Measurements from ENCODE around the gene TENM4.

TENM4 gene

DNA sequence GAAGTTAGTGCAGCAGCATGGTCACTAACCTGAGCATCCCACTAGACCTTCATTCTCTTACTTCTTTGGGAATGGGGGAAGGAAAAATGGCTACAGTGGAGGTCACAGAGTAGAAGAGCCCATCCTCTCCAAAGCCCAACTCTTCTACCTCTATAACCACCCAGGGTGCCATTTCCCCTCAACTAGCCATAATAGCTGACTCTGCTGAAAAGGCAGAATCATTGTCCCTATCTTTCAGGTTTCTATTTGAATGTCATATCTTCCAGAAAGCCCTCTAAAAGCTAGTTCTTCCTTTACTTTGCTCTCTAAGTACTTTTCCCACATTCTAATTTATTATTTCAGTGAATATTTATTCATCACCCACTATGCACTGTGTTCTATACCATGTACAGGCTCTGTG lies 421.6 kb downstream of the TENM4 start:
- no peaks in the 10 kb centered on the region for H3K9me3 ChIP-seq (ENCODE audit: insufficient read depth, low read length, severe bottlenecking)
- H4K20me1 ChIP-seq (ENCODE audit: insufficient read depth, low read length) = no peaks in the 10 kb centered on the region
- H3K36me3 ChIP-seq (ENCODE audit: insufficient read depth, low read length) = no peaks in the 10 kb centered on the region
- H3K4me1 ChIP-seq (ENCODE audit: insufficient read depth, low read length) = no peaks in the 10 kb centered on the region
- no peaks in the 10 kb centered on the region for H3K79me2 ChIP-seq (ENCODE audit: insufficient read depth, low read length)
- H3K4me3 ChIP-seq (ENCODE audit: low read depth in 1 of 2, low read length in 2 of 2) = no peak overlapping the region
- TF ChIP-seq, protein P1, sequence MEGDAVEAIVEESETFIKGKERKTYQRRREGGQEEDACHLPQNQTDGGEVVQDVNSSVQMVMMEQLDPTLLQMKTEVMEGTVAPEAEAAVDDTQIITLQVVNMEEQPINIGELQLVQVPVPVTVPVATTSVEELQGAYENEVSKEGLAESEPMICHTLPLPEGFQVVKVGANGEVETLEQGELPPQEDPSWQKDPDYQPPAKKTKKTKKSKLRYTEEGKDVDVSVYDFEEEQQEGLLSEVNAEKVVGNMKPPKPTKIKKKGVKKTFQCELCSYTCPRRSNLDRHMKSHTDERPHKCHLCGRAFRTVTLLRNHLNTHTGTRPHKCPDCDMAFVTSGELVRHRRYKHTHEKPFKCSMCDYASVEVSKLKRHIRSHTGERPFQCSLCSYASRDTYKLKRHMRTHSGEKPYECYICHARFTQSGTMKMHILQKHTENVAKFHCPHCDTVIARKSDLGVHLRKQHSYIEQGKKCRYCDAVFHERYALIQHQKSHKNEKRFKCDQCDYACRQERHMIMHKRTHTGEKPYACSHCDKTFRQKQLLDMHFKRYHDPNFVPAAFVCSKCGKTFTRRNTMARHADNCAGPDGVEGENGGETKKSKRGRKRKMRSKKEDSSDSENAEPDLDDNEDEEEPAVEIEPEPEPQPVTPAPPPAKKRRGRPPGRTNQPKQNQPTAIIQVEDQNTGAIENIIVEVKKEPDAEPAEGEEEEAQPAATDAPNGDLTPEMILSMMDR (IDR thresholded peaks at IDR 0.05; ENCODE audit: borderline replicate concordance, extremely low read depth, low read length, poor library complexity, severe bottlenecking) = no peak
- TF ChIP-seq EZH2 (IDR thresholded peaks at IDR 0.05; ENCODE audit: borderline replicate concordance, low read depth, low read length, severe bottlenecking) = no peak
- no peak overlapping the region for H3K4me2 ChIP-seq (ENCODE audit: insufficient read depth, low read length)
- DNase-seq = no peak
- no peak overlapping the region for H2AFZ ChIP-seq (ENCODE audit: low read depth, low read length)
- H3K27me3 ChIP-seq (ENCODE audit: insufficient read depth, low read length, poor library complexity) = peaks cover 3% of the 10 kb centered on the region
- ATAC-seq (ENCODE audit: insufficient read depth, low read depth) = no peak
- H3K27ac ChIP-seq (ENCODE audit: low read length) = no peak overlapping the region
- no peak overlapping the region for H3K9ac ChIP-seq (ENCODE audit: low read depth, low read length)

DNA sequence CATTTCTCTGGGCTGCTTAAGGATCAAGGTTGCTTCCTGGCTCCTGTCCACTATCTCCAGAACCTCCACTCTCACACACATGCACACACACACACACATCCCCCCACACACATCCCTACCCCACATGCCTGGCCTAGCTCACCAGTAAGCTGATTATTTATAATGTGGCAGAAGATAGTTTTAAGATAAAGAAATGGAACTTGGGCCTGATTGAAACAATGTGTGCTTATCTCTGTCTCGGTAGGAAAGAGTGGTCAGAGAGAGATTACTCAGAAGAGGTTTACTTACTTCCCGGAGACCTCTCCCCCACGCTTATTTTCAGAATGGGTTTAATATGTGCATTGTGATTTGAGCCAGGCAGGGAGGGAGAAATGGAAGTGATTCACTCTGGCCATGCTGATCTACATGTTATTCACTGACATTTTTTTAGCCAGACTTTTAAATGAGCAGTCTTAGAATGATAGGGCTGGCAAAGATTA lies 422.4 kb downstream of the TENM4 start:
- H3K27ac ChIP-seq (ENCODE audit: low read length) = no peak overlapping the region
- peaks cover 3% of the 10 kb centered on the region for H3K27me3 ChIP-seq (ENCODE audit: insufficient read depth, low read length, poor library complexity)
- H4K20me1 ChIP-seq (ENCODE audit: insufficient read depth, low read length) = no peaks in the 10 kb centered on the region
- no peak overlapping the region for H3K4me3 ChIP-seq (ENCODE audit: low read depth in 1 of 2, low read length in 2 of 2)
- H3K79me2 ChIP-seq (ENCODE audit: insufficient read depth, low read length) = no peaks in the 10 kb centered on the region
- DNase-seq (no peak), ATAC-seq (ENCODE audit: insufficient read depth, low read depth) (no peak)
- no peak for TF ChIP-seq EZH2 (IDR thresholded peaks at IDR 0.05; ENCODE audit: borderline replicate concordance, low read depth, low read length, severe bottlenecking)
- TF ChIP-seq, protein P1 (IDR thresholded peaks at IDR 0.05; ENCODE audit: borderline replicate concordance, extremely low read depth, low read length, poor library complexity, severe bottlenecking) = no peak
- H3K9me3 ChIP-seq (ENCODE audit: insufficient read depth, low read length, severe bottlenecking) = no peaks in the 10 kb centered on the region
- H3K36me3 ChIP-seq (ENCODE audit: insufficient read depth, low read length) = no peaks in the 10 kb centered on the region
- H2AFZ ChIP-seq (ENCODE audit: low read depth, low read length) = no peak overlapping the region
- H3K4me1 ChIP-seq (ENCODE audit: insufficient read depth, low read length) = no peaks in the 10 kb centered on the region
- no peak overlapping the region for H3K4me2 ChIP-seq (ENCODE audit: insufficient read depth, low read length)
- H3K9ac ChIP-seq (ENCODE audit: low read depth, low read length) = no peak overlapping the region

DNA sequence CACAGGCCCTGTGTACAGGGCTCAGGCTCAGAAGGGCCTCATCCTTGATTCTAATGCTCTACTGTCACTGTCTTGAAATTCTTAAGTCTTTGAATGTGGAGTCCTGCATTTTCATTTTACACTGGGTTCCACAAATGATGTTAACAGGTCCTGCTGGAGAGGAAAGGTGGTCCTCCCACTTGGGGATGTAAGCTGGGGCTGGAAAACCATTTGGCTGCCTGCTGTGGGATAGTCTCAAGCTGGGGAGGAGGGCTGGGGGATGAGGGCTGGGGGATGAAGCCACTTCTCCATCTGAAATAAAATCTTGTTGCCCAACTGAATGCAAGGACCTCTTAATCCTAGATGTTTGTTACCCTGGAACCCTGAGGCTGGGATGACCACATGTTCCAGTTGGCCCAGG lies 423.0 kb downstream of the TENM4 start:
- H3K27ac ChIP-seq (ENCODE audit: low read length) = no peak overlapping the region
- H3K9me3 ChIP-seq (ENCODE audit: insufficient read depth, low read length, severe bottlenecking) = no peaks in the 10 kb centered on the region
- H3K79me2 ChIP-seq (ENCODE audit: insufficient read depth, low read length) = no peaks in the 10 kb centered on the region
- no peak overlapping the region for H3K9ac ChIP-seq (ENCODE audit: low read depth, low read length)
- no peak for ATAC-seq (ENCODE audit: insufficient read depth, low read depth)
- peaks cover 3% of the 10 kb centered on the region for H3K27me3 ChIP-seq (ENCODE audit: insufficient read depth, low read length, poor library complexity)
- no peak for TF ChIP-seq EZH2 (IDR thresholded peaks at IDR 0.05; ENCODE audit: borderline replicate concordance, low read depth, low read length, severe bottlenecking)
- TF ChIP-seq, protein P1 (IDR thresholded peaks at IDR 0.05; ENCODE audit: borderline replicate concordance, extremely low read depth, low read length, poor library complexity, severe bottlenecking) = no peak
- H3K36me3 ChIP-seq (ENCODE audit: insufficient read depth, low read length) = no peaks in the 10 kb centered on the region
- H3K4me1 ChIP-seq (ENCODE audit: insufficient read depth, low read length) = no peaks in the 10 kb centered on the region
- no peak for DNase-seq
- H4K20me1 ChIP-seq (ENCODE audit: insufficient read depth, low read length) = no peaks in the 10 kb centered on the region
- no peak overlapping the region for H2AFZ ChIP-seq (ENCODE audit: low read depth, low read length)
- H3K4me3 ChIP-seq (ENCODE audit: low read depth in 1 of 2, low read length in 2 of 2) = no peak overlapping the region
- no peak overlapping the region for H3K4me2 ChIP-seq (ENCODE audit: insufficient read depth, low read length)

DNA sequence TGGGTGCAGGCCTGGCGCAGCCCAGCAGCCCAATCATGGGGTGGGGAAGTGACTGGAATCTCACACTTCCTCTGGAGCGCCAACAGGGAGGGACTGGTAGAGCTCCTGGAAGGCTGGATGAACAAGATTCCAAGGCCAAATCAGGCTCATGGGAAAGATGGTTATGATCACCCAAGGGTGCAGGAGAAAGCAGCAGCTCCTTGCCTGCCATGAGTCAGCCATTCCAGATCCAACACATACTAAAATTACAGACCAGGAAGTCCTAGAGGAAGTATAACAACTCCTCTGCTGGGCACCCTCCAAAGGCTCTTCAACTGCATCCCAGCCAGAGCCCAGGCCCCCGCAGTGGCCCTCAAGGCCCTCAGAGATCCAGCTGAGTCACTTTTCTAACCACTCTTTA lies 427.3 kb downstream of the TENM4 start:
- H3K4me1 ChIP-seq (ENCODE audit: insufficient read depth, low read length) = no peaks in the 10 kb centered on the region
- no peak for DNase-seq

More for the DNA sequence above, 427.3 kb downstream of the TENM4 start:
- Histone ChIP-seq H3K9ac (ENCODE audit: low read depth, low read length) (no peak overlapping the region), H3K4me3 (ENCODE audit: low read depth in 1 of 2, low read length in 2 of 2) (no peak overlapping the region), H3K27me3 (ENCODE audit: insufficient read depth, low read length, poor library complexity) (peaks cover 3% of the 10 kb centered on the region), H3K27ac (ENCODE audit: low read length) (no peak overlapping the region), H2AFZ (ENCODE audit: low read depth, low read length) (no peak overlapping the region), H4K20me1 (ENCODE audit: insufficient read depth, low read length) (no peaks in the 10 kb centered on the region), H3K9me3 (ENCODE audit: insufficient read depth, low read length, severe bottlenecking) (no peaks in the 10 kb centered on the region), H3K79me2 (ENCODE audit: insufficient read depth, low read length) (no peaks in the 10 kb centered on the region), H3K4me2 (ENCODE audit: insufficient read depth, low read length) (no peak overlapping the region), H3K36me3 (ENCODE audit: insufficient read depth, low read length) (no peaks in the 10 kb centered on the region)
- ATAC-seq (ENCODE audit: insufficient read depth, low read depth) = no peak
- TF ChIP-seq EZH2 (IDR thresholded peaks at IDR 0.05; ENCODE audit: borderline replicate concordance, low read depth, low read length, severe bottlenecking) = no peak
- TF ChIP-seq, protein P1 (IDR thresholded peaks at IDR 0.05; ENCODE audit: borderline replicate concordance, extremely low read depth, low read length, poor library complexity, severe bottlenecking) = no peak

Measured in DND-41 (cell line).